ENCODE measurements around the gene LRWD1. TPM values are rescaled to one million over a fixed set of nuclear protein-coding genes. Genes with fewer than 3 reads are reported as not detected.

LRWD1 gene
- 18.8 and 26.1 TPM in 2 replicates for total RNA-seq

DNA sequence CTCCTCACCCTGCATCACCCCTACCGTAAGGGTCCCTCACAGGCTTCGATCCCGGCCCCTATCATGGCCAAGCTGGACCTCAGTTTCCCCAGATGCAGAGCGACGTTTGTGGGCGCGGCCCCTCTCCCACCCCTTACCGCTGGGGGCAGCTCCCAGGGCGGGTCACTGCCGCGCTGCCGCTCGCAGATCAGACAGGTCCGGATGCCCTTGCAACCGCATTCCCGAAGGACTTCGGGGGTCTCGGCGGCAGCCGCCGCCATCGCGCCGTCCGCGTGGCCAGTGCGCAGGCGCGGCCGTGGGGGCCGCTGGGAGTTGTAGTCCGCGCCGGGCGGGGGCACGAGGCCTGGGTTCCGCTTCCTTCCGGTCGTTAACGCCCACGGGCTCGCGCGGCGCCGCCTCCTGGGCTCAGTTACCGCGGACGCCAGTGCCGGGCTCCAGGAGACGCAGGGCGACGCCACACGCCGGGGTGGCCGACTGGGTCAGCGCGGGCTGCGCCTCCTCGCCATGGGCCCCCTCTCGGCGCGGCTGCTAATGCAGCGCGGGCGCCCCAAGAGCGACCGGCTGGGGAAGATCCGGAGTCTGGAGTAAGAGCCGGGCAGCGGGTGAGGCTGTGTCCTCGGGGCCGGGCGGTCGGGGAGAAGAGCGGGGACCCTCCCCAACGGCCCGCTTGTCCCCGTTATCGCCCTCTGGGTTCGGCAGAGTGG is at the start of gene LRWD1, which contains the start of gene ALKBH4:
Gene LRWD1, plus strand, starts transcription at position 408 of the 704 bp plus-strand sequence. Its CDS starts 97 bp downstream, at position 505.
Gene ALKBH4, minus strand, starts transcription at position 287 of the 704 bp plus-strand sequence. Its CDS starts 27 bp downstream, at position 260.

DNA sequence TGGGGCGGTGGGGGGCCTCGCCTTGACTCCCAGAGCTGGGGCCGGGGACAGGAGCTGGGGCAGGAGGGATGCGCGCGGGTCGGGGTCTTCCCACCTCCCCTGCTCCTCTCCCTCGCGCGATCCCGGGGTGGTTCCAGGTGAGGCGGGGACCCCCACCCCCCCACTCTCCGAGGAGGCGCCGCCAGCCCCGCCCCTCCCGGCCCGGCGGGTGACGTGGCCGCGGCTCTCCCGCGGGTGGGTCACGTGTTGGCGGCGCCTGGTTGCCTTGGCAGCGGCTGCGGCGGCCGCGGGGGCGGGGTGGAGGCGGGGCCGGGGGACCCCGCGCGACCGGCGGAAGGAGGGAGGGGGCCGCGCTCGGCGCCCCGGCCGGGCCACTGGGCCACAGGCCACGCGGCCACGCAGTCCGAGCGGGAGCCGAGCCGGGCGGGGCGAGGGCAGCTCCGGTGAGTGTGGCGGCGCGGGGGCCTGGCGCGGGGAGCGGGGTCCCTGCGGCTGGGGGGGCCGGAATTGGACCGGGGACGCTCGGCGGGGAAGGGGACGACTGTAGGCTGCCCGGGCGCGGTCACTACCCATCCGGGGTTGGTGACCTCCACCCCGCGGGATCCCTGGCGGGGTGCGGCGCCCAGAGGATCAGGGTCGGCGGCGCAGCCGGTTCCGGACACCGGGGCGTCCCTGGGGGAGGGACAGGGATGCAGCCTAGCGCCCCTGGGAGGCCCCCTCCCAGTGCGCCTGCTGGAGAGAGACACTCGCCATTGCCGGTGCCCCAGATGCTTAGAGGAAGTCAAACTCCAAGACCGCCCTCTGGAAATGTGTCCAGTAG is 31.4 kb upstream of the LRWD1 start, which contains the start of gene ORAI2:
Gene ORAI2, plus strand, starts transcription at position 357 of the 820 bp plus-strand sequence. CDS start 5,382 bp downstream, outside the sequence.

DNA sequence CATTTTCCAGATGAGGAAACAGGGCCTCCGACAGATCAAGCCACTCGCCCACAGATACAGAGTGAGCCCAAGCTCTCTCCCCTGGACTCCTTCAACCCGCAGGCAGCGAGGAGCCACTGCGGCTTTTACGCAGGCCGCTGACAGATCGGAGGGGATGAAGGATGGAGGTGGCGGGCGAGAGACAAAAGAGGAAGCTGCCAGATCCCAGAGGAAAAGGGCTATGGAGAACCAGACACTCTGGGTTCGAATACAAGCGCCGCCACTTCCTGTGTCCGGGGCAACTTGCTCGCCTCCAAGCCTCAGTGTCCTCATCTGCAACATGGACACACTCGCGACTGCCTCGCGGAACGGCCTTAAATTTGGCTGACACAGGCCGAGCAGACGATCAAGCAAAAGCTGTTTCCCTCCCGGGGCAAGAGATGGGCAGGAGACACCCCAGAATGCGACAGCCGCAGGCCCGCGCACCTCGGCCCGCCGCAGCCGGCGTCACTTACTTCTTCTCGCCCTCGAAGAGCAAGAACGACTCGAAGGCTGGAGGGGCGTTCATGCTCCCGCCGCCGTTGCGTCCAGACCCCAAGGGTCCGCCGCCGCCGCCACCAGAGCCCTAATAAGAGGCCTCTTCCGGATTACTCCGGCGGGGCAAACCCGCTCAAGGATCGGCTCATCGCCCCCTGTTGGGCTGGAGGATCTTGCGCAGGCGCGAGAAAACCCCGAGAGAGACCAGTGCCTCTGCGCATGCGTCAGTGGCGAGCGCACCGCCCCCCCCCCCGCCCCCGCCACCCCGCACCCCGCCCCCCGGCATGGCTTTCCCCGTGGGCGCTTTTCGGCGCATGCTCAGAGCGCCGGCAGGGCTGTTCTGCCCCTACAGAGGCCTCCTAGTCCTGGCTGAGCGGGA is 13.8 kb downstream of the LRWD1 start, which contains the start of gene POLR2J:
Gene POLR2J, minus strand, starts transcription at position 609 of the 895 bp plus-strand sequence. Its CDS starts 62 bp downstream, at position 547.

DNA sequence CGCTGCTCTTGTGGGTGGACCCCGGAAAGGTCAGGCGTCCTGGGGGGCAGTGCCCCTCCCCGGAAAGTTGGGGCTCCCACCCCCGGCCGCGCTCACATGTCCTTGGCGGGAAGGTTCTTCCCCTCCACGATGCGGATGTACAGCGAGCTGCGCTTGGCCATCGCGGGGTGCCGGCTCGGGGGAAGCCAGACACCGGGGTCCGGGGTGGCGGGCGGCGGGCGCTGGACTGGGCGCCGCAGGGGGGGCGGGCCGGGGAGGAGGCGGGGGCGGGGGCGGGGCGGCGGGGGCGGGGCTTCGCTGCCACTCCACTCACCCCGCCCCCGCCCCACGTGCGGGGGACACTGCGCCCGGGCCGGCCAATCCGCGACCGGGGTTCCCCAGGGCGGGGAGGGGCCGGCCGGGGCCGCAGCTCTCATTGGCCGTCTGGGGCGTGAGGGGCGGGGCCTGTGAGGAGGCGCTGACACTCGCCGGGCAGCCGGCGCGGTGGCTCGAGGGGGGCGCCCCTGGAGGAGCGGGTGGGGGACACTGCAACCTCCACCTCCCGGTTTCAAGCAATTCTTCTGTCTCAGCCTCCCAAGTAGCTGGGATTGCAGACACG is 52.9 kb downstream of the LRWD1 start, which contains the start of gene RASA4B:
Gene RASA4B, minus strand, starts transcription at position 228 of the 598 bp plus-strand sequence. Its CDS starts 67 bp downstream, at position 161.

Other genes starting within 250 kb of the LRWD1 start
- 3.1 and 7.1 TPM in 2 replicates for gene SH2B2, start 178.1 kb upstream of the LRWD1 start, total RNA-seq
- gene SPDYE6, start 108.5 kb upstream of the LRWD1 start, total RNA-seq, result not detected in 2 replicates
- 13.9 and 21.3 TPM in 2 replicates for gene PRKRIP1, start 68.6 kb upstream of the LRWD1 start, total RNA-seq
- gene ORAI2, start 31.4 kb upstream of the LRWD1 start, total RNA-seq, result 85.9 and 102 TPM in 2 replicates
- 10.1 and 10.6 TPM in 2 replicates for gene ALKBH4, start 121 bp upstream of the LRWD1 start, total RNA-seq
- 16.3 and 22.2 TPM in 2 replicates for gene POLR2J, start 13.9 kb downstream of the LRWD1 start, total RNA-seq
- gene RASA4B, start 52.8 kb downstream of the LRWD1 start, total RNA-seq, result 7.7 and 10.0 TPM in 2 replicates
- gene UPK3BL2, start 78.7 kb downstream of the LRWD1 start, total RNA-seq, result 3.4 and 3.5 TPM in 2 replicates
- gene SPDYE2, start 86.2 kb downstream of the LRWD1 start, total RNA-seq, result not detected in 2 replicates
- gene POLR2J3, start 107.6 kb downstream of the LRWD1 start, total RNA-seq, result 34.6 and 36.8 TPM in 2 replicates
- 23.3 and 40.3 TPM in 2 replicates for gene RASA4, start 151.8 kb downstream of the LRWD1 start, total RNA-seq
- 9.6 and 14.3 TPM in 2 replicates for gene UPK3BL1, start 177.8 kb downstream of the LRWD1 start, total RNA-seq
- not detected in 2 replicates for gene SPDYE2B, start 185.3 kb downstream of the LRWD1 start, total RNA-seq
- 3.2 and 3.7 TPM in 2 replicates for gene POLR2J2, start 206.7 kb downstream of the LRWD1 start, total RNA-seq

All from smooth muscle cell of the pulmonary artery (primary cell).